Peyer's patch (tissue), 4 donors: ENCODE results near the gene SOBP. TPM values are rescaled to one million over a fixed set of nuclear protein-coding genes. Genes with fewer than 3 reads are reported as not detected.
"Not testable (repeated sequence)": the region's sequence is repeated elsewhere in the genome, so short reads cannot be mapped to it uniquely, and the experiment has no call there.

Experiments used
- DNase-seq, 3 donors: peaks; one replicate each; pipeline ENCODE4 v3.0.0-alpha.2; 2017 to 2019
- H3K27ac ChIP-seq, 4 donors: fragments of 200-600 bp; sonication (generic); one replicate each; pipeline ENCODE4 v1.5.1; 2016 to 2019
- H3K27me3 ChIP-seq, 2 donors: fragments of 200-600 bp; sonication (generic); one replicate each; pipeline ENCODE4 v1.5.1; 2019
- H3K36me3 ChIP-seq, 3 donors: fragments of 200-600 bp; sonication (generic); one replicate each; pipeline ENCODE4 v1.5.1; 2016 to 2019
- H3K4me1 ChIP-seq, 4 donors: fragments of 200-600 bp; sonication (generic); one replicate each; pipeline ENCODE4 v1.5.1; 2016 to 2019
- H3K4me3 ChIP-seq, 4 donors: fragments of 200-600 bp; sonication (generic); 1 replicate in 3 of 4; 2 replicates in 1 of 4; pipeline ENCODE4 v1.5.1; 2016 to 2019; ENCODE audit warnings: mild to moderate bottlenecking in 1 of 4
- H3K9me3 ChIP-seq, 4 donors: fragments of 200-600 bp; sonication (generic); one replicate each; pipeline ENCODE4 v1.5.1; 2016 to 2019; ENCODE audit warnings: mild to moderate bottlenecking in 1 of 4
- CTCF ChIP-seq, 6 experiments: fragments of 450-650 bp in 4 of 6; fragments of 200-600 bp in 2 of 6; sonication (generic) in 1 of 6; IDR thresholded peaks; one replicate each; pipeline ENCODE4 v1.5.1; 2017 to 2019; ENCODE audit warnings: antibody characterized with exemption in 6 of 6, mild to moderate bottlenecking in 3 of 6, moderate library complexity in 1 of 6
- POLR2A ChIP-seq, 2 donors: fragments of 450-650 bp; IDR thresholded peaks; one replicate each; pipeline ENCODE4 v1.5.1; 2017; ENCODE audit warnings: antibody characterized with exemption in 2 of 2, mild to moderate bottlenecking in 2 of 2, moderate library complexity in 2 of 2
- total RNA-seq, 4 donors: library from RNA; depleted of rRNA; stranded (reverse); fragments of >200 nt; gene quantifications; one replicate each; pipeline ENCODE4 v1.1.0, GENCODE V29; 2016

The SOBP gene
- total RNA-seq, 4 donors from 2014 or later: 0.35 to 13.2 (median 1.8) TPM

GRCh38 chr6:107513214-107513613, 23.3 kb downstream of the SOBP start:
- Histone ChIP-seq H3K4me3 (no peak overlapping the region), H3K27ac (no peak overlapping the region), H3K36me3 (no peaks in the 10 kb centered on the region), H3K9me3 (peaks cover 0 to 2% (median 0%) of the 10 kb centered on the region in 4 donors), H3K27me3 (no peaks in the 10 kb centered on the region), H3K4me1 (no peaks in the 10 kb centered on the region)
- no peak for DNase-seq
- TF ChIP-seq POLR2A (IDR thresholded peaks at IDR 0.05) (no peak), CTCF (IDR thresholded peaks at IDR 0.05) (no peak)

GRCh38 chr6:107515955-107516354, 26.0 kb downstream of the SOBP start:
- H3K9me3 ChIP-seq: peaks cover 0 to 2% (median 0%) of the 10 kb centered on the region in 4 donors
- no peaks in the 10 kb centered on the region for H3K27me3 ChIP-seq
- DNase-seq: no peak
- no peak overlapping the region for H3K4me3 ChIP-seq
- H3K36me3 ChIP-seq: no peaks in the 10 kb centered on the region
- no peak for TF ChIP-seq CTCF (IDR thresholded peaks at IDR 0.05)
- no peak for TF ChIP-seq POLR2A (IDR thresholded peaks at IDR 0.05)
- H3K4me1 ChIP-seq: no peaks in the 10 kb centered on the region
- H3K27ac ChIP-seq: no peak overlapping the region

GRCh38 chr6:107517274-107517673, 27.4 kb downstream of the SOBP start:
- TF ChIP-seq POLR2A (IDR thresholded peaks at IDR 0.05) (no peak), CTCF (IDR thresholded peaks at IDR 0.05) (no peak)
- Histone ChIP-seq H3K4me1 (no peaks in the 10 kb centered on the region), H3K9me3 (peaks cover 0 to 2% (median 0%) of the 10 kb centered on the region in 4 donors), H3K36me3 (no peaks in the 10 kb centered on the region), H3K27ac (no peak overlapping the region), H3K4me3 (no peak overlapping the region), H3K27me3 (no peaks in the 10 kb centered on the region)
- no peak for DNase-seq

GRCh38 chr6:107519224-107519623, 29.3 kb downstream of the SOBP start:
- not testable (repeated sequence) for H3K27ac ChIP-seq, H3K36me3 ChIP-seq, DNase-seq, H3K4me1 ChIP-seq, H3K4me3 ChIP-seq, H3K9me3 ChIP-seq, H3K27me3 ChIP-seq

GRCh38 chr6:107520706-107521105, 30.8 kb downstream of the SOBP start:
- H3K4me1 ChIP-seq, H3K27me3 ChIP-seq, H3K27ac ChIP-seq, H3K4me3 ChIP-seq, DNase-seq, H3K9me3 ChIP-seq, H3K36me3 ChIP-seq: not testable (repeated sequence)

- Histone ChIP-seq H3K27ac (no peak overlapping the region), H3K36me3 (no peaks in the 10 kb centered on the region), H3K27me3 (no peaks in the 10 kb centered on the region), H3K4me1 (no peaks in the 10 kb centered on the region), H3K9me3 (no peaks in the 10 kb centered on the region), H3K4me3 (no peak overlapping the region)
- DNase-seq: no peak
- no peak for TF ChIP-seq CTCF (IDR thresholded peaks at IDR 0.05)
- no peak for TF ChIP-seq POLR2A (IDR thresholded peaks at IDR 0.05)
Measured at GRCh38 chr6:107523054-107523791, 33.3 kb downstream of the SOBP start.

- Histone ChIP-seq H3K36me3 (no peaks in the 10 kb centered on the region), H3K4me1 (no peaks in the 10 kb centered on the region), H3K27me3 (no peaks in the 10 kb centered on the region), H3K4me3 (no peak overlapping the region), H3K9me3 (no peaks in the 10 kb centered on the region), H3K27ac (no peak overlapping the region)
- TF ChIP-seq POLR2A (IDR thresholded peaks at IDR 0.05) (no peak), CTCF (IDR thresholded peaks at IDR 0.05) (no peak)
- DNase-seq: no peak
Measured at GRCh38 chr6:107523794-107524193, 33.9 kb downstream of the SOBP start.
